Eye (tissue), 1 donor: ENCODE results near the gene RIC3.

Source experiments
- DNase-seq: peaks from one replicate; pipeline ENCODE4 v3.0.0-alpha.2; 2015

RIC3 gene

DNA sequence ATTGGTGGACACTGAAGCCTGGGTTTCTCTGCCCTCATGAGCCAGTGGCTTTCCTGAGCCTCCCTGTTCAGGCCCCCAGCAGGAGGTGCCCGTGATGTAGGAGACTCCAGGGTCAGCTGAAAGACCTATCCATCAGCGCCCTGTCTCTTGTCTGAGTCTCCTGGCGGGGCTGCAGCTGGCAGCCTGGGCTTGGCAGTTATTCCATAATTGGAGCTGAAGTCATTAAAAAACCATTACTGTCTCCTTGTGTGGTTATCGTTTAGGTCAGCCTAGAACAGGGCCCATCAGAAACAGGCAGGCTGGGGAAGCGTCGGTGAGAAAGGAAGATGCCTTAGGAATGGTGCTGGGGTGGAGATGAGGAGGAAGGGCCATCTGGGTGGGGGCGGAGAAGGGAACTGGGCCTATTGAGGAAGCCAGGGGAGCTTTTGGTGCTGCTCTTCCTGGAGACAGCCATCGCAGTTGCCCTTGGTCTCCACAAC is 82.8 kb downstream of the RIC3 start:
- peak; percentile 84 for DNase-seq

DNA sequence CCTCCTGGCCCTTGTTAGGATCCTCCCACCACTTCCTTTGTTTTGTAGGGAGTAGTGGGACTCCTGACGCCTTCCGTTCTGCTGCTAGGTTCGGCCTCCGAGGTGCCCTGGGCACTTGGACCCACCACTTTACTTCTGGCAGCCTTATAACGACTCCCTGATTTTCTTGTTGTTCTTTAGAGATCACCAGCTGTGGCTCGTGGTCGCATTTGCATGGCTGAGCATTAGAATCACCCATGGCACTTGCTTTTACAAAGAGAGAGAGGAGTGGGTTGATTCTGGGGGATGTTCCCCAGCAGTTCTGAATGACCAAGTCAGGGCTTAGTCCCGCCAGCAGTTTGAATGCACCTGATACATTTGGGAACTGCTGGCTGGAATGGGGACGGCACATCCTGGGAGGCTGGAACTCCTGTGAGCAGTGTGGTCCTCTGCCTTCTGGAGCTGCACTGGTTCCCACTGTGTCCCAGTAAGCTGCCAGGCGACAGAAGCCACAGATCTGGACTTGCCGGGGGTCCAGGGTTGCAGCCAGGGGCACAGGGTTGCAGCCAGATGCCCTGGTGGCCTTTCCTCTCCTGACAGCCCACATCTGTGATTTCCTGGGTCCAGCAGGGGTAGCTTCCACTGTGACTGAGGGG is 83.7 kb downstream of the RIC3 start:
- peak; percentile 68 for DNase-seq

DNA sequence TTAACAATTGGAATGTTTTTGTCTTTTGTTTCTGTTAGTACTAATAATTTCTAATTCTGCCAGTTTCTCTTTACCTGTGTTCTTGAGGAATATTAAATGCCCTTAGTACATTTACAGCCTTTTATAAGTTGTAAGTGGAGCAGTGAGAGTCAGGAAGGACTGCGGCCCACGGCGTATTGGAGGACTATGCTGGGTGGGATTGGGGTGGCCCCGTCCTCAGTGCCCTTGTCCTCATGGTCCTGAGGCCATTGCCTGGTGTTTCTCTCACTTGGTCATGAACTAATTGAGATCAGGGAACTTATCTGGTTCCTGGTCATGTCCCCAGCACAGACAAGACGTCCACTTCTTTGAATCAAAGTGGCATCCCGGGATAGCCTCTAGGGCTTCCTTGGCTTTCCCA is 84.5 kb downstream of the RIC3 start:
- DNase-seq = no peak

DNA sequence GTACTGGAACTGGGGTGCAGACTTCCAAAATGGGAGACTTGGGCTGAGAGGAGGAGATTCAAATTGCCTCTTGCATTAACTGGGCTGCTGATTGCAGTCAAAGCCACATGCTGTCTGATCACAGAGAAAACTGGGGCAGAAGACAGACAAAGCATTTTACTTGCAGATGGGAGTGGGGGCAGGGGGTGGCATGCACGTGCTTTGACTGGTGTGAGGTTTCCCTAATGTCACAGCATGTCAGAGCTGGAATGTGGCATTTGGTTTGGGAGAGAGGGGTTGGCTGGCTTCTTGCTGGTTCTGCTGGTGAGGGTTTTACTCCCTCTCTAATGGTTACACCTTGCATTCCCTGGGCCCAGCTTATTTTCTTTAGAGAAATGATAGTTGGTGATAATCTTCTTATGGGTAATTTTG is 84.9 kb downstream of the RIC3 start:
- DNase-seq = peak; percentile 83

DNA sequence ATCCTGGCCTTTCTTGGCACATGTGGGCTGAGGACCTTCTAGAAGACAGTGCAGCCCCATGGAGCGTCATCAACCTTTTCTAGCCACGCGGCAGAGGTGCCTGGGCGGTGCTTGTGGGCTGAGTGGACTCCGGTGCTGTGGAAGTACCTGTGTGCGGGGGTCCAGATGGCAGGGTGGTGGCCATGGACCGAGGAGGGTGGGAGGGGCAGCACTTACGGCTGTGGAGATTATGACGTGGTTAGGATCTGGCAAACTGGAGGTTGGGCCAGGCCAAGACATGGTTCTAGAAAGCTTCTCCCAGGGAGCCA is 85.8 kb downstream of the RIC3 start:
- DNase-seq = no peak

DNA sequence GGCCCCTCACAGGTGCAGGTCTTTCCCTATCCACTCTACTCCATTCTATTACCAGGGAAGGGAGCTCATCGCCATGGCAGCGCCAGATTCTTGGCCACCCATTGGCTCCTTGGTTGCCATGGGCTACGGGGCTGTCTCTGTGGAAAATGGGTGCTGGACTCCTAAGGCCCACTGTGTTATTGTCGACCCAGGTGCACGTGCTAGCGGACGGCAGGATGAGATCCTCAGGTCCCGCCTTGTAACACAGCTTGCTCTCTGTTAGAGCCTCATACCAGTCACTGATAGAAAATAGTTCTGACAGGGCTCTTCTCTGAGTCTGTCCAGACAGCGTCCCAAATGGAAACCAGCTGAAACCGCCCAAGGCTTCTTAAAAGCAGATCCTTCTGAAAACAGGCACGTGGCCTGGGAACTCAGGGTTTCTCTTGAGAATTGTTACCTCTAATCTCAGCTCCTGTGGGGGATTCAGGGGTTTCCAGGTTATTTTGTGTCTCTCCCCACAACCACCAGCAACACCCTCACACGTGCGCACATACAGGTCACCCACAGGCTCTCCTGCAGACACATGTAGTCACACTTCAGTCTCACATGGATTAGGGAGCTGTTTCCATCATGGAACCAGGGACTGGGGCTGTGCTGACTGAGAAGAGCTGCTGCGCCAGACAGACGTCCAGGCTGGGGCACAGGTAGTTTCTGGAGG is 86.3 kb downstream of the RIC3 start:
- peak; percentile 87 for DNase-seq

DNA sequence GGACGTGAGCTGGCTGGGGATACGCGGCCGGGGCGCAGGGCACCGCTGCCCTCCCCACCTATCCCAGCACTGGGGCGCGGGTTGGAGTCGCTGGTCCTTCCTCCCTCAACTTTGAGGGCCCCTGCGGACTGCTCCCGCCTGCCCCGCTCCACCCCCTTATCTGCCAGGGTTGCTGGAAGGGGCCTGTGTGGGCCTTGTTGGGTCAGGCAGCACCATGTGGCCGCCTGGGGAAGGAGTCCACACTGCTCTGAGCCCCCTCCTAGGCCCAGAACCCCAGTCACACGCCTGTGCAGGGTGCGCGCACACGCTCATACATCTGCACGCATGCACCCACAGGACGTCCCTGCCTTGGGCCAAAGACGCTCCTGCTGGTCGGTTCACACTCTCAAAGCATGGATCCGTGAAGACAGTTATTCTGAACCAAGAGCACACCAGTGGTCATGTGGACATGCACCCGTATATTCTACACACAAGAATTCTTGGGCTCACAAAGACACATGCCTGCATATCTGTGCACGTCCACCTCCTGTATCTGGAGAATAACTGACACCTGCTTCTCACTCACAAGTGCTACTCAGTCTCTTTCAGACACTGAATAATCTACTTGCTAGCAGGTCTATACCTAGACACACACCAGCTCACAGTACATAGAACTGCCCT is 87.1 kb downstream of the RIC3 start:
- DNase-seq = peak; percentile 71

DNA sequence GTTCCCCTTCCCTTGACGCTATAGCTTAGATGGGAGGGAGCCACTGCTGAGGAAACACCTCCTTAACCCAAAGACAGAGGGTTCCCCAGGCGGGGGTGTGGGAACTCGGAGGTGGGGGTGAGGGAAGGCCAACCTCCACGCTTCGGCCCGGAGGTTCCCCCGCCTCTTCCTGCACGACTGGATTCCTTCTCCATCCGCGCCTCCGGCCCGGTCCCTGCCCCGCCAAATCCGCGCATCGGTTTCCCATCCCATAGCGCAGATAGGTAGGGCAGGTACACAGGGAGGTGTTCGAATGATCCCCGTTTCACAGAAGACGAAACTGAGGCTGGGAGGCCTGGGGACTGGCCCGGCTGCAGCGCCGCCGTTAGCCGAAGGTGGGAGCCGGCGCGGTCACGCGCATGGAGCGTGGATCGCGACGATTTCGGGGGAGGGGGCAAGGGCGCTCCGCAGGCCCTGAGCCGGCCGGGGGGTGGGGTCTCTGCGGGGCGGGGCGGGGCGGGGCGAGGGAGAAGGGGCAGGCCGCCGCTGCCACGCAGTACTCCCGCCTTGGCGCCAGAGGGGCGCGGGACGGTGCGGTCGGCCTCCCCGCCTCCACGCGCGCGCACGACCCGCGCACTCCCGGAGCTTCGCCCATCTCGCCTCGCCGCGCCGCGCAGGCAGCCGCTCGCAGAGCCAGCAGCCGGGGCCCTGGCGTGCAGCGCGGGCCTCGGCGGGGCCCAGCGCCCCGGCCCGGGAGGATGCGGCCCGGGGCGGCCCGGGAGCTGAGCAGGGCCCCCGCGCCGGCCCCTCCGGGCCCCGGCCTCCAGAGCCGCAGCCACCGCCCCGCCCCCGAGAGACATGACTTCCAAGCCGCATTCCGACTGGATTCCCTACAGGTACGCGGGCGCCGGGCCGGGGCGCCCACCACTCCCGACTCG is 87.9 kb downstream of the RIC3 start, which contains the start of gene TUB:
Gene TUB, plus strand, starts transcription at position 538 of the 917 bp plus-strand sequence. Its CDS starts 300 bp downstream, at position 838.
- peak; percentile 81 for DNase-seq

DNA sequence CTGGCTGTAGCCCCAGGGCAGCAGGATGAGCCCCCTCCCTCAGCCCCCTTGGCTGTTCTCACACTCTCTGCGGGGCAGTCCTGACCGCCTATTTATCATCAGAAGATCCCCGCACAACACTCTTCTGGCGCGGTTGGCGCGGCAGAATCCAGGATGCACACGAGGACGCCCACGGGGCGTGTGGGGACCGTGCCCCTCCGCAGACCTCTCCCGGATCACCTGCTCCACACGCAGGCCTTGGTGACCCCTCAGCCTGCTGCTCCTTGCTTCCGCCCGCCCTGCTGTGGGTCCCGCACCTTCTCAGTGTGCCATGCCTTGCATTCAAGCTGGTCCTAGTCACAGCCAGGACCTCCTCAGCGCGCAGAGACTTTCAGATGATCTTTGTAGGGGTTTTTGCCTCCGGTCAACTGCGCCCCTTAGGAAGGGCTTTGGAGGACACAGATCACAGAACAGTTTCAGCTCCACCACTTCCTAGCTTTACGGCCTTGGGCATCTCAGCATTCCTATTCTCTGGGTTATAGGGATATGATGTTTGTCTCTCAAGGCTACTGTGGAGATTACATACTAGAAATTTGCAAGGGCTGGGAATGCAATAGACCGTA is 88.7 kb downstream of the RIC3 start:
- no peak for DNase-seq

DNA sequence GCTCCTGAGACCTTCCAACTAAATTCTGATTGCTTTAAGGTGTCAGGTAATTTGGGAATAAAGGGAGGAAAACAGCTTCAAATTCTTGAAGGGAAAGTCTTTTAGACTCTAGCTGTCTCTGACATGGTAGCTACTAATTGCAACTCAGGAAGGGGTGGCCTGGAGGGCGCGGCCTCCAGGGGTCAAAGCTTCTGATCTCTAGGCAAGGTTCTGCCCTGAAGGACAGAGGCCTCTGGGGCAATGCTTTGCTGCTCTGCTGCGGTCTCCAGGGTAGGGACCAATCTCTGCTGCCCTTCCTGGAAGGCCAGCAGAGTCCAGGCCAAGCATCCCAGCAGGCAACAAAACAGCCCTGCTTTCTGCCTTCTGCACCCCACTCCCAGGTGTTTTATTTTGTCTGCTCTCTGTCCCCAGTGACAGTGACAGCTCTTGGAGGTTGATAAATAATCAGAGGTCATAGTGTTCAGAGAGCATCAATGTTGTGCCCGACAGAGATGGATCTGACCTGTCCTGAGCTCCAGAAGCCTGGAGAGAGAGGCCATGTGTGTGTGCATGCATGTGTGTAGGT is 89.6 kb downstream of the RIC3 start:
- DNase-seq = no peak

DNA sequence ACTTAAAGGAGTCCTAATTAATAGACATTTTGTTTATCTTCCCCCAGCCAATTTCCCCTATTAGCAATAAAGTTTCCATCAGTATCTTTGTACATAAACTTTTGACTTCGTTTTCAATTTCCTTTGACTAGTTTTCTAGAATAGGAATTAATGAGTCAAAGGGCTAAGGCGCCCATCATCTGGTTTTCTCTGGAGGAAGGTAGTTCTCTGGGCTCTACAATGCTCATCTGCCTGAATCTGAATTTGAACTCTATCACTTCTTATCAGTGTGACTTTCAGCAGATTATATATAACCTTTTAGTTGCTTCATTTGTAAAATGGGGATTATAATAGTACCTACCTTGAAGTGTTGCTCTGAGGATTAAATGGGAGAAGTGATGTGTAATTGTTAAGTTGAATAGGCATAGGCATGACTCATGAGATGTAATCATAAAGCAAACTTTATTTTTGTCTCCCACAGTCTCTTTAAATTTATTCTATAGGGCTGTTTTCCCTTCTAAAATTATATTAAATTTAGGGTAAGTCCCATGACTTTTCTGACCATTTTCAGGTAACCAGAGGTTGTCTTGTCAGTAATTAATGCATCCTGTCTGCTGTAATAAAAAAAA is 93.6 kb downstream of the RIC3 start:
- DNase-seq = no peak

DNA sequence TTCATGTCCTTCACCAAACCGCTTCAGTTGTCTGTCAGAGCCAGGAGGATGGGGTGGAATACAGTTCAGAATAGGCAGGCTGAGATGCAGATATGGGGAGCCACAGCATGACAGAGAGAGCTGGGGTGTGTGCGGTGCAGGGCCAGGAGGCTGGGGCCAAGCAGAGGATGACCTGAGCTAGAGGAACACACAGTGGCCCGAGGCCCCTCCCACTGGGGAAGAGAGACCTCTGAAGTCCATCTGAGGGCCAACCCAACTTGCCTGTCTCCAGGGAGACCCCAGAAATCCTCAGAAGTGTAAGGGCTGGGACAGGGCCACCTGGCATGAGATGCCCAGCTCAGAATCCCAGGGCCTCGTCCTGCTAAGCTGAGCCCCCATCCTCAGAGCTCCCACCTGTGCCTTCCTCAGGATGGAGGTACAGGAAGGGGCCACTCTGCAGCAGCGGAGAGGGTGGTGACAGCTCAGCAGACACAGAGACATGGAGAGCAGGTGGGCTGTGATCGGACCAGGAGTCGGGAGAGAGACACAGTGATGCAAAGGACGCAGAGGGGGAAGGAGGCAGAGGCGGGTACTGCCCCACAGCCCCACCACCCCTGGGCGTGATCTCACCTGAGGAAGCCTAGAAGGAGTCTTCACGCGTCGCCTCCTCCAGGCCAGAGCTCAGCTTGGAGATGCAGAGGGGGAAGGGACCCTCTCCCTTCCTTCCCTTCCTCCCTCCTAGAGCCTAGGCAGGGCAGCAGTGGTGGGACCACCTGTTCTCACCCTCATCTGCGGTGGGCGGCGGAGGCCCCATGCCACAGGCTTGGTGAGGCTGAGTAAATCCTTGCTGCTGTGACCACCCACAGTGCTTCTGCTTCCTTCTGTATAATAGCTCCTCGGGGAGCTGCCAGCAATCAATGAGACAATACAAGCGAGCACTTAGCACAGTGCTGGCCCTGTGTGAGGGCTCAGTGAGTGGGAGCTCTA is 96.9 kb downstream of the RIC3 start:
- DNase-seq = peak; percentile 64

DNA sequence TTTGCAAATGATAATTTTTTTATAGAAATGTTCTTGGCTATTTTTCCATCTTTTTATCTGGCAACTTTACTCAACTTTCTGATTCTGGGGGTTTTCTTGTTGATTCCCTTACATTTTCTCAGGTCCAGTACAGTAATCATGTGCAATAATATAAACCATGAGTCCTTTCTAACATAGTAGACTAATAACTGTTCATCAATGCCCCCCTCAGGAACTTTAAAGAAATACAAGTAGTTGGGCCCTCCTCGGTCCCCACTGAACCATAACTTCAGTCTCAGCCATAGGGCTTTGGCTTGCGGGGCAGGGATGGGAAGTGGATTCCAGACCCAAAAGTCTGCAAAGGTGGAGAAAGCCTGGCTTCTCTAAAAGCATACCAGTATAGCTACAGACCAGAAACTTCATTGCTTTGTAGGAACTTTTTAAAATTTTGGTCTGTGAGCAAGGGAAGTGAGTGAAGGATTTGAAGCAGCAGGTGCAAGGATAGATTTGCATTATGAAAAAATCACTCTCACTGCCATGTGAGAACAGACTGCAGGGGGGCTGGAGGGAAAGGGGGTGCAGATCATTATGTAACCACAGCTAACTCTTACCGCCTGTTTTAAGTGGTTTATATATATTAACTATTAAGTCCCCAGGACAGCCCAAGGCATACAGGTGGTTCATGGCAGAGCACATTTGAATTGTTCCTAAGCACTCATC is 98.3 kb downstream of the RIC3 start:
- peak; percentile 58 for DNase-seq

DNA sequence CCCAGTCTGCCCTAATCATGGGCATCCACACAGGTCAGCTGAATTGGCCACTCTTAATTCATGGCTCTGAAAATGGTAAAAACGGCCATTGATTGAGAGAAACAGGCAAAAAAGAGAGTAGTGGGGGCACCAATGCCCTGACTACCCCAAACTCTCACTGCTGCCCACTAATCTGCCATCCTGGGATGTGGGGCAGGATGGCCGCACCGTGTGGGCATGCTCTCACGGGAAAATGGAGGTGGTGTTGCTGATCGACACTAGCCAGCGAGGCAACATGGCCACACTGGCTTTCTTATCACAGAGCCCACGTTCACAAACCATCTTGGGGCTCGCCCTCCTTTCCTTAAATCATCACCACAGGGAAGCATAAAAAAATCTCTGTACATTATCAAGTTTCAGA is 99.1 kb downstream of the RIC3 start:
- no peak for DNase-seq

DNA sequence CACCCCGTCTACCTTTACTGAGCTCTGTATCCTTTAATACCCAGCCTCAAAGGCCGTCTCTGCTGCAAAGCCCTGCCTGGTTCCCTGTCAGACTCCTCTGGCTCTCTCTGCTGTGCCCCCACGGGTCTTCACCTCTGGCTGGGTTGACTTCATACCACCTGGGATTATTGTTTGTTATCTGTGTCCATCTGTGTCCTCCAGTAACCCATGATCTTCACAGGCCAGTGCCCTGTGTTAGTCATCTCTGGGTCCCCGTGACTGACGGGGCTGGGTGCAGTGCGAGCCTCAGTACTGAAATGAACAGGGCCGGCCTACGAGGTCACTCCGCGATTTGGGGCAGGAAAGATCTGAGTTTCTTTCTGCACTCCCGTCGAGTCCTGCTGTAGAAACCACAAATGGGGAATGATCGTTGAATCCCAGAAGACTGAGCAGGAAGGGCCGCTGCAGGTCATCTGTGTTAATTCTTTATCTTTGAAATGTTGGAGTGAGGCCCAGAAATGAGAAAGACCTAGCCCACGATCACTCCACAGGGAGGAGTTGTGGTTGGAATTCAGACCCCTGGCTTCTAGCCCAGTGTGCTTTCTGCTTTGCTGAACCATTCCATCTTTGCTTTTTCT is 100.1 kb downstream of the RIC3 start:
- DNase-seq = peak; percentile 85

DNA sequence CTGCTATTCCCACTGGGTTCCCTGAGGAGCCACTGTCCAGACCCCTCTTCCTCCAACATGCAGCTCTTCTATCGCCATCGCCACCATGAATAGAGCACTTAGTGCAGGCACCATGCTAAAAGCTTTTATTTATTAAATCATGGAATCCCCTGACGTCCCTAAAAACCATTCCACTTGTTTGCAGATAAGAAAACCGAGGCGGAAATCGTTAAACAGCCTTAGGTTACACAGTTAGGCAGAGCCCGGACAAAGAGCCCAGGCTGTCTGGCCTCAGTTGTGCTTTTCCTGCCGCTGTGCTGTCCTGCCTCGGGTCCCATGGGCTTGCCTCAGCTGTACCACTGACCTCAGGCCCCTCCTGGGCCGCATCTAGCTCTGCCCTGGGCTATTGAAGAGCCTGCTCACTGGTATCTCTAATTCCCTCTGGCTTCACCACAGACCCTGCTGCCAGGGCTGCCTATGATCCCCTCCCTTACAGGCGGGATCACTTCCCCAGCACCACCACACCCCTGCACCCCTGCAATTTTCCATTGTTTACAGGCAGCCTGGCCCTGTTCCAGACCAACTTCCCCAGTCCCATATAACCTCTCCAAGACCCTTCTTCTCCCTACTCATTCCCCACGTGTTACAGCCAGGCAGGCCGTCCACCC is 100.8 kb downstream of the RIC3 start:
- DNase-seq = peak; percentile 57

DNA sequence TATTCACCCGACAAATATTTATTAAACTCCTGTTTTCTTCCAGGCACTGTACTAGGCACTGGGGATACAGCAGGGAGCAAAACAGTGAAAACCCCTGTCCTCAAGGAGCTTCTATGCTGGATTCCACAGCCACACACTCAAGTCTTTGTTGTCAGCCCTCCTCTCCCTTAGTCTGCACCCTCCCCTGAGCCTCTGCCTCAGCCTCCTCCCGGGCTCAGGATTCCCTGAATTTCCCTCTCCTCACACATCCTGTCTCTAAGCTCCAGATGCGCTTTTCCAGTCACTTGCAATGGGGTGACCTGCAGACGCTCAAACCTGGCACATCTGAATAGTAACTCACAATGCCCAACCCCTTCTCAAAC is 101.3 kb downstream of the RIC3 start:
- DNase-seq = no peak

DNA sequence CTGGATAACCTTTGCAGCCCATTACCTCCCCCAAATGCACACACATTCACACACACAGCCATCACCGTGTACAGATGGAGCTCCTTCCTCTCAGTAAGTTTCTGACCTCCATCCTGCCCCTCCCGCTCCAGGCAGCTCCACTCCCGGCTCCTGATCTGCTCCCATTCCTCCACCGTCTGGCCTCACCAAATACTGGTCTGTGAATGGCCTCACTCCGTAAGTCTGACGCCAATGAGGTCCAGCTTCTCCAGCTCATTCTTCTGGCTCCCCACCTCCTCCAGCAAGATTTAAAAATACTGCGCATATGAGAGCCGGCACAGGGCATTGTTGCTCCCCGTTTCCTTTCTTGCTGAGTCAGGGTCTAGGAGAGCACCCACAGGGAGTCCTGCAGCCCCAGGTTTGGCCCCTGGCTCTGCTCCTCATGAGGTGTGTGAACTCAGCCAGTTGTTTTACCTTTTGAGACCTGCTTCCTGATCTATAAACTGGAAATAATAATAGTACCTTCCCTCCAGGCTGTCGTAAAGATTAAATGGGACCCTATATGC is 101.8 kb downstream of the RIC3 start:
- no peak for DNase-seq
